ENCODE results near the gene RIMBP3C. TPM values are rescaled to one million over a fixed set of nuclear protein-coding genes. Genes with fewer than 3 reads are reported as not detected.

The RIMBP3C gene
- total and polyA plus RNA-seq, 4 donors = 0.05 to 0.40 (median 0.10) TPM; not detected in 1

DNA sequence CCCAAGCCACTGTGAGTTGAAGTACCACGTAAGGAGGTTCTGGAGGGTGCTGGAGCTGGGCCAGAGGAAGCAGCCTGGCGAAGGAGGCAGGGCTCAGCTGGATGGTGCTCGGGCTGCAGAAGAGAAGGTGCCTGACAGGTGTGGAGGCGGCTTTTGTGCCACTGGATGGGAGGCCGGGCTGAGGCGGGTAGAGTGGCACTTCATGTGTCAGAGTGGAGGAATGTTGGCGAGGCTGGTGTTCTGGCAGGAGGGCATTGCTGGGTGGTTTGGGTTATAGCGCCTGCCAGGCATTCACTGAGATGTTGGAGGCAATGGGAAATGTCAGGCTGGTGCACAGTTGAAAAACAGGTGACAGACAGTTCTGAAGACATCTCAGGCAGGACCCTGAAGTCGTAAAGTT, 40.4 kb upstream of the RIMBP3C start:
- no peaks in the 10 kb centered on the region for H3K9me3 ChIP-seq (ENCODE audit: control insufficient read depth in 4 of 4, insufficient read depth in 3 of 4, low read length in 3 of 4)
- H3K4me3 ChIP-seq = no peak overlapping the region
- WGBS, 2 donors = 55 to 56% methylated on average over 9 of the region's 9 CpGs
- no peak for TF ChIP-seq CTCF (IDR thresholded peaks at IDR 0.05; ENCODE audit: control extremely low read depth, extremely low read depth)
- peaks cover 0 to 17% (median 13%) of the 10 kb centered on the region in 5 donors for H3K4me1 ChIP-seq (ENCODE audit: control insufficient read depth in 5 of 5, insufficient read depth in 5 of 5, low read length in 5 of 5)
- no peaks in the 10 kb centered on the region for H3K27me3 ChIP-seq (ENCODE audit: control insufficient read depth in 3 of 3, insufficient read depth in 3 of 3, low read length in 2 of 3)
- H3K36me3 ChIP-seq (ENCODE audit: control insufficient read depth in 4 of 4, insufficient read depth in 4 of 4, low read length in 4 of 4) = peaks cover 0 to 25% (median 9%) of the 10 kb centered on the region in 4 donors
- H3K9ac ChIP-seq (ENCODE audit: insufficient read depth in 1 of 2, low read length in 2 of 2) = no peak overlapping the region
- ATAC-seq (ENCODE audit: insufficient read depth, low FRiP score) (no peak), DNase-seq (peak in 1 of 3 donors; percentile 18)
- no peak overlapping the region for H3K27ac ChIP-seq (ENCODE audit: low read depth in 1 of 2, low read length in 1 of 2)

DNA sequence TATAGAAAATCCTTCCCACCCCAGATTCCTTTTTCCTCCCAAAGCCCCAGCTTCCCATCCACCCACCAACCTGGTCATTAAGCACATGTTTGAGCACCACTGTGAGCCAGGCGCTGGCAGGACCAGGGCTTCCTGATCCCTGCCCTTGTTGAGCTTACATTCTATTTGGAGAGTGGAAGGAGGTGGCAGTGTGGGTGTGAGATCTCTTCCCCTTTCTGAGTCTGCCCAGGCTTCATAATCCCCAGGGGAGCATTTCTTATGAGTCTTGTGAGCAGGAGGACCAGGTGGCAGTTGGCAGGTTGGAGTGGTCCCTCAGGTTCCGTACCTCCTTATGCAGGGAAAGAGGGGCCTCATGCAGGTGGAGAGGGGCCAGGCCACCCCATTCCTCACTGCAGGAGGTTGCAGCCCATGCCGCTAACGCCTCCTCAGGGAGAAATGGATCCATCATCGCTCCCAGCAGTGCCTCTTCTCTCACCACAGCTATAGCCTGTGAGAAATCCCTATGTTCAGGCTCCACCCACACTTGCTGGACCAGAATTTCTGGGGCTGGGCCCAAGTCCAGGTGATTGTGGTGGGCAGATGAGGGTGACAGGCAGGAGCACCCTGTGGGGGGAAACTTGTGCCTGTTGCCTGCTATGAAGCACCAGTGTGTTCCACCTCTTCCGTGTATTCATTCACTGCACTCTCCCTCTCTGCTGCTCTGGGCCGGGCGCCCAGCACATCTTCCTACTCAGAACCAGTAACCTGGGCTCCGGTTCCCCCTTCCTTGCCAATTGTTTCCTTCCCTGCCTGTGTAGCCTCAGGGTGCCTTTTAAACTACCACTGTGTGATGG, 39.8 kb upstream of the RIMBP3C start:
- TF ChIP-seq CTCF (IDR thresholded peaks at IDR 0.05; ENCODE audit: control extremely low read depth, extremely low read depth) = no peak
- 79 to 81% methylated on average over 9 of the region's 9 CpGs for WGBS, 2 donors
- no peak for ATAC-seq (ENCODE audit: insufficient read depth, low FRiP score)

GRCh38 chr22:21589396-21589795, 38.1 kb upstream of the RIMBP3C start:
- no peak for ATAC-seq (ENCODE audit: insufficient read depth, low FRiP score)
- Histone ChIP-seq H3K36me3 (ENCODE audit: control insufficient read depth in 4 of 4, insufficient read depth in 4 of 4, low read length in 4 of 4) (peaks cover 0 to 18% (median 9%) of the 10 kb centered on the region in 4 donors), H3K4me3 (no peak overlapping the region), H3K27ac (ENCODE audit: low read depth in 1 of 2, low read length in 1 of 2) (no peak overlapping the region), H3K4me1 (ENCODE audit: control insufficient read depth in 5 of 5, insufficient read depth in 5 of 5, low read length in 5 of 5) (peaks cover 0 to 17% (median 15%) of the 10 kb centered on the region in 5 donors), H3K9me3 (ENCODE audit: control insufficient read depth in 4 of 4, insufficient read depth in 3 of 4, low read length in 3 of 4) (peaks cover 0 to 1% (median 0%) of the 10 kb centered on the region in 4 donors), H3K9ac (ENCODE audit: insufficient read depth in 1 of 2, low read length in 2 of 2) (no peak overlapping the region), H3K27me3 (ENCODE audit: control insufficient read depth in 3 of 3, insufficient read depth in 3 of 3, low read length in 2 of 3) (no peaks in the 10 kb centered on the region)
- no peak for DNase-seq
- no peak for TF ChIP-seq CTCF (IDR thresholded peaks at IDR 0.05; ENCODE audit: control extremely low read depth, extremely low read depth)
- WGBS, 2 donors = 66 to 85% methylated on average over 8 of the region's 8 CpGs

More for the DNA sequence above, 39.8 kb upstream of the RIMBP3C start:
- Histone ChIP-seq H3K9ac (ENCODE audit: insufficient read depth in 1 of 2, low read length in 2 of 2) (no peak overlapping the region), H3K36me3 (ENCODE audit: control insufficient read depth in 4 of 4, insufficient read depth in 4 of 4, low read length in 4 of 4) (peaks cover 0 to 25% (median 9%) of the 10 kb centered on the region in 4 donors), H3K4me3 (no peak overlapping the region), H3K27me3 (ENCODE audit: control insufficient read depth in 3 of 3, insufficient read depth in 3 of 3, low read length in 2 of 3) (no peaks in the 10 kb centered on the region), H3K27ac (ENCODE audit: low read depth in 1 of 2, low read length in 1 of 2) (no peak overlapping the region), H3K4me1 (ENCODE audit: control insufficient read depth in 5 of 5, insufficient read depth in 5 of 5, low read length in 5 of 5) (peaks cover 0 to 17% (median 13%) of the 10 kb centered on the region in 5 donors), H3K9me3 (ENCODE audit: control insufficient read depth in 4 of 4, insufficient read depth in 3 of 4, low read length in 3 of 4) (peaks cover 0 to 1% (median 0%) of the 10 kb centered on the region in 4 donors)
- DNase-seq = no peak
